Keratinocyte (primary cell): ENCODE measurements around the gene NME3. TPM values are rescaled to one million over a fixed set of nuclear protein-coding genes. Genes with fewer than 3 reads are reported as not detected.
A peak's percentile ranks its signal among the peaks of the same experiment; 100 is the strongest.

ENCODE experiments used
- DNase-seq: peaks from one replicate; pipeline ENCODE4 v3.0.0-alpha.2; 2011; ENCODE audit warnings: low read depth, missing footprints, low spot score
- FAIRE-seq: peaks from 2 replicates; lab custom pipeline; 2011; peaks lifted over from hg19 to GRCh38; lab: Jason Lieb, UNC
- H2AFZ ChIP-seq: 2 replicates; pipeline ENCODE4 v1.6.0; 2012; ENCODE audit warnings: low read length, control low read depth, inconsistent platforms; ENCODE audit not compliant: control insufficient read depth
- H3K27ac ChIP-seq: 2 replicates; pipeline ENCODE4 v1.5.1; 2011; ENCODE audit warnings: low read length; ENCODE audit not compliant: control insufficient read depth, insufficient read depth
- H3K27me3 ChIP-seq: 3 replicates; pipeline ENCODE4 v1.6.0; 2011; ENCODE audit warnings: low read length; ENCODE audit not compliant: control insufficient read depth, insufficient read depth; ENCODE audit errors: extremely low read depth
- H3K36me3 ChIP-seq, 2 experiments: 2 replicates in 1 of 2; 3 replicates in 1 of 2; pipeline ENCODE4 v1.5.1; 2011; ENCODE audit warnings: low read length in 2 of 2, mild to moderate bottlenecking in 1 of 2; ENCODE audit not compliant: control insufficient read depth in 2 of 2, insufficient read depth in 2 of 2; ENCODE audit errors: extremely low read depth in 1 of 2
- H3K4me1 ChIP-seq: 3 replicates; pipeline ENCODE4 v1.5.1; 2011; ENCODE audit warnings: low read length; ENCODE audit not compliant: control insufficient read depth, insufficient read depth; ENCODE audit errors: extremely low read depth
- H3K4me2 ChIP-seq: 3 replicates; pipeline ENCODE4 v1.6.0; 2011; ENCODE audit warnings: low read depth, low read length; ENCODE audit not compliant: control insufficient read depth, insufficient read depth; ENCODE audit errors: extremely low read depth
- H3K4me3 ChIP-seq, 3 experiments: fragments of 200-600 bp in 1 of 3; sonication (generic) in 1 of 3; 2 replicates in 2 of 3; 3 replicates in 1 of 3; pipeline ENCODE4 v1.5.1; 2011 to 2016; ENCODE audit warnings: low read length in 3 of 3, mild to moderate bottlenecking in 3 of 3, control low read depth in 2 of 3, inconsistent platforms in 1 of 3, low read depth in 1 of 3, mixed read lengths in 1 of 3, mixed run types in 1 of 3, moderate library complexity in 1 of 3; ENCODE audit not compliant: control insufficient read depth in 2 of 3, insufficient read depth in 2 of 3; ENCODE audit errors: extremely low read depth in 1 of 3
- H3K79me2 ChIP-seq: 2 replicates; pipeline ENCODE4 v1.6.0; 2012; ENCODE audit warnings: low read length; ENCODE audit not compliant: control insufficient read depth, insufficient read depth
- H3K9ac ChIP-seq: 3 replicates; pipeline ENCODE4 v1.6.0; 2011; ENCODE audit warnings: low read length; ENCODE audit not compliant: control insufficient read depth, insufficient read depth; ENCODE audit errors: extremely low read depth
- H3K9me1 ChIP-seq: 3 replicates; pipeline ENCODE4 v1.6.0; 2011; ENCODE audit warnings: low read length; ENCODE audit not compliant: control insufficient read depth, insufficient read depth; ENCODE audit errors: extremely low read depth
- H3K9me3 ChIP-seq: 2 replicates; pipeline ENCODE4 v1.5.1; 2012; ENCODE audit warnings: low read depth, low read length; ENCODE audit not compliant: control insufficient read depth
- H4K20me1 ChIP-seq: 3 replicates; pipeline ENCODE4 v1.6.0; 2011; ENCODE audit warnings: low read length; ENCODE audit not compliant: control insufficient read depth, insufficient read depth; ENCODE audit errors: extremely low read depth
- EZH2 ChIP-seq: IDR thresholded peaks from one replicate; pipeline ENCODE4 v1.6.1; 2012; ENCODE audit warnings: inconsistent platforms, mild to moderate bottlenecking, low read length, moderate library complexity
- dilution Hi-C: fragments of 300-500 bp; cut with MboI; formaldehyde crosslinking; loops from one replicate; pipeline ENCODE4 v1.7.0; 2020; ENCODE audit warnings: low sequenced_read_pairs; ENCODE audit not compliant: extremely low pct_ligation_motif_present
- polyA plus RNA-seq, 5 experiments: library from polyadenylated mRNA; depleted of rRNA in 3 of 5; stranded (reverse) in 3 of 5; stranded (forward) in 1 of 5; unstranded in 1 of 5; fragments of >200 nt; gene quantifications; 1 replicate in 1 of 5; 2 replicates in 3 of 5; 3 replicates in 1 of 5; pipeline versions ENCODE4 v1.2.1 to v1.2.3, GENCODE V29; 2011 to 2012; ENCODE audit warnings: missing spikeins in 2 of 5, low read depth in 1 of 5, low replicate concordance in 1 of 5
- TF ChIP-seq, protein P1 (sequence below), 3 experiments: IDR thresholded peaks in 1 of 3; conservative IDR thresholded peaks in 1 of 3; optimal IDR thresholded peaks in 1 of 3; 2 replicates in 2 of 3; 3 replicates in 1 of 3; pipeline versions ENCODE3 to v1.5.1; 2011; ENCODE audit warnings: low read length in 3 of 3, mild to moderate bottlenecking in 3 of 3, moderate library complexity in 2 of 3, control low read depth in 1 of 3, inconsistent platforms in 1 of 3; ENCODE audit not compliant: insufficient read depth in 2 of 3; ENCODE audit errors: extremely low read depth in 1 of 3

The NME3 gene
- polyA plus RNA-seq, 1 donor (not counting 4 experiments of a cell fraction or from before 2014, with no cell fraction given): 10.1 TPM

DNA sequence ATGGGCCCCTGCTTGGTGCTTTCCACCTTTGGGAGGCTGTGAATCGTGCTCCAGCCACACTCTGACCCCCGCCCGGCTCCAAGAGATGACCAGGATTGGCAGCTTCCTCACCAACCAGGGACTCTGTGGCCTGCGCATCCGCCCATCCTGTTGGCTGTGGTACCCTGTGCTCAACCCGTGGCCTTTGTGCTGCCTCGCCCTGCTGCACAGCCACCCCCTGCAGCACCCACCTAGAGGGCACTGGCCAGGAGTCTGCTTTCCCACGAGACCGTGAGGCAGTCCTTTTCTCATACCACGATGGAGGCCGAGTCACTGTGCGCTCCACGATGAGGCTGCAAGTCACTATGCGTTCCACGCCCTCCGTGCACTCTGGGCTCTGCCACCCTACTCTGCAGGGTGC, 19.4 kb downstream of the NME3 start:
- Histone ChIP-seq H3K27me3 (no peaks in the 10 kb centered on the region), H3K9me3 (no peaks in the 10 kb centered on the region), H3K79me2 (no peaks in the 10 kb centered on the region), H3K4me2 (no peak overlapping the region), H3K9me1 (peaks cover 2% of the 10 kb centered on the region), H3K36me3 (peaks cover 18 to 31% of the 10 kb centered on the region in 2 experiments), H2AFZ (no peak overlapping the region), H4K20me1 (no peaks in the 10 kb centered on the region), H3K27ac (no peak overlapping the region), H3K4me3 (no peak overlapping the region), H3K9ac (no peak overlapping the region), H3K4me1 (peaks cover 19% of the 10 kb centered on the region)
- dilution Hi-C loops: no loop called here
- no peak for TF ChIP-seq EZH2
- TF ChIP-seq, protein P1, sequence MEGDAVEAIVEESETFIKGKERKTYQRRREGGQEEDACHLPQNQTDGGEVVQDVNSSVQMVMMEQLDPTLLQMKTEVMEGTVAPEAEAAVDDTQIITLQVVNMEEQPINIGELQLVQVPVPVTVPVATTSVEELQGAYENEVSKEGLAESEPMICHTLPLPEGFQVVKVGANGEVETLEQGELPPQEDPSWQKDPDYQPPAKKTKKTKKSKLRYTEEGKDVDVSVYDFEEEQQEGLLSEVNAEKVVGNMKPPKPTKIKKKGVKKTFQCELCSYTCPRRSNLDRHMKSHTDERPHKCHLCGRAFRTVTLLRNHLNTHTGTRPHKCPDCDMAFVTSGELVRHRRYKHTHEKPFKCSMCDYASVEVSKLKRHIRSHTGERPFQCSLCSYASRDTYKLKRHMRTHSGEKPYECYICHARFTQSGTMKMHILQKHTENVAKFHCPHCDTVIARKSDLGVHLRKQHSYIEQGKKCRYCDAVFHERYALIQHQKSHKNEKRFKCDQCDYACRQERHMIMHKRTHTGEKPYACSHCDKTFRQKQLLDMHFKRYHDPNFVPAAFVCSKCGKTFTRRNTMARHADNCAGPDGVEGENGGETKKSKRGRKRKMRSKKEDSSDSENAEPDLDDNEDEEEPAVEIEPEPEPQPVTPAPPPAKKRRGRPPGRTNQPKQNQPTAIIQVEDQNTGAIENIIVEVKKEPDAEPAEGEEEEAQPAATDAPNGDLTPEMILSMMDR (optimal IDR thresholded peaks at IDR 0.05 in 1 of 3, IDR thresholded peaks at IDR 0.05 in 1 of 3, conservative IDR thresholded peaks at IDR 0.05 in 1 of 3; ENCODE audit: extremely low read depth in 1 of 3, insufficient read depth in 2 of 3, low read length in 3 of 3): no peak
- no peak for FAIRE-seq
- DNase-seq: no peak

DNA sequence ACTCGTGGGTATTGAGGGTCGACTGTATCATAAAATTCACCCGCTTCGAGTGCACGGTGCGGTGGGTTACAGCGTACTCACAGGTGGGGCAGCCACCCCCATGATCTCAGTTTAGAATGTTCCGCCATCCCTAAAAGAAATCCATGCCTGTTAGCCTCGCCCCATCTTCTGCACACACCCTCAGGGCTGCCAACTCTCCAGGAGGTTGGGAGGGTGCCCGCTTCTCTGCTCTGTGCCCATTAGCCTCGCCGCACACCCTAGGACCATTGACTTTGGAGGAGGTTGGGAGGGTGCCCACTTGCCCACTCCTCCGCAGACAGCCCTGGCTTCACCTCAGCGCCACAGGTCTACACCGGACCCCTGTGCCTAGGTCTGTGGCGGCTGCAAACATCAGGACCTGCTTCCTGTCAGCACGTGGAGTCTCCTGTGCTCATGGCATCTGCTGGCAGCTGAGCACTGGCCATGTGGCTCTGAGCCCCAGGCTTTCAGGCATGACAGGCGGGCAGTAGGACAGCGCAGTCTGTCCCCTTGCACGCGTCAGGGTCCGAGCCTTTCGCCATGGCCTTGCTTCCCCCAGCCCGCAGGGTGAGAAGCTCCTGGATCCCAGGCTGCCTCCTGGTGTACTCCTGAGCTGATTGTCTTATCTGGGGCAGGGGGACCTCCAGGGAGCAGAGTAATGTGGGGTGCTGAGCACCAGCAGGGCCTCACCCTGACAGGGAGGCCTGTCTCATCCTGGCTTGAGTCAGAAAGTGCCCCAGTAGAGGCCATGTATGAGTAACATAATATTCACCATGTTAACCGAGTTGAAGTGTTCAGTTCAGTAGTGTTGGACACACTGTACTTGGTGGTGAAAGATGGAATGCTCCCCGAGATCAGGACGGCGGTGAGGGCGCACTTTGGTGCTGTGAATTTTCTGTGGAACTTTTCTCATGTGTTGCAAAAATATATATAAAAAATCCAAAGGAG, 21.9 kb downstream of the NME3 start:
- TF ChIP-seq, protein P1 (optimal IDR thresholded peaks at IDR 0.05 in 1 of 3, IDR thresholded peaks at IDR 0.05 in 1 of 3, conservative IDR thresholded peaks at IDR 0.05 in 1 of 3; ENCODE audit: extremely low read depth in 1 of 3, insufficient read depth in 2 of 3, low read length in 3 of 3): no peak
- TF ChIP-seq EZH2: no peak
- Histone ChIP-seq H2AFZ (no peak overlapping the region), H3K4me1 (peaks cover 10% of the 10 kb centered on the region), H3K79me2 (no peaks in the 10 kb centered on the region), H3K4me3 (no peak overlapping the region), H4K20me1 (peaks cover 2% of the 10 kb centered on the region), H3K27ac (no peak overlapping the region), H3K9ac (no peak overlapping the region), H3K27me3 (no peaks in the 10 kb centered on the region), H3K4me2 (no peak overlapping the region), H3K36me3 (peaks cover 18 to 35% of the 10 kb centered on the region in 2 experiments), H3K9me1 (no peaks in the 10 kb centered on the region), H3K9me3 (no peaks in the 10 kb centered on the region)
- peak; percentile 63 for FAIRE-seq
- dilution Hi-C loops: no loop called here
- no peak for DNase-seq
